NCI-H524 treated with DMSO at 0.1 percent for 48 hours (cell line): Measurements from ENCODE around the gene TMEM178B.
"Not testable (repeated sequence)": the region's sequence is repeated elsewhere in the genome, so short reads cannot be mapped to it uniquely, and the experiment has no call there.

Source experiments
- DNase-seq: peaks from one replicate; lab custom pipeline; 2025; lab: John Stamatoyannopoulos, UW

TMEM178B gene

DNA sequence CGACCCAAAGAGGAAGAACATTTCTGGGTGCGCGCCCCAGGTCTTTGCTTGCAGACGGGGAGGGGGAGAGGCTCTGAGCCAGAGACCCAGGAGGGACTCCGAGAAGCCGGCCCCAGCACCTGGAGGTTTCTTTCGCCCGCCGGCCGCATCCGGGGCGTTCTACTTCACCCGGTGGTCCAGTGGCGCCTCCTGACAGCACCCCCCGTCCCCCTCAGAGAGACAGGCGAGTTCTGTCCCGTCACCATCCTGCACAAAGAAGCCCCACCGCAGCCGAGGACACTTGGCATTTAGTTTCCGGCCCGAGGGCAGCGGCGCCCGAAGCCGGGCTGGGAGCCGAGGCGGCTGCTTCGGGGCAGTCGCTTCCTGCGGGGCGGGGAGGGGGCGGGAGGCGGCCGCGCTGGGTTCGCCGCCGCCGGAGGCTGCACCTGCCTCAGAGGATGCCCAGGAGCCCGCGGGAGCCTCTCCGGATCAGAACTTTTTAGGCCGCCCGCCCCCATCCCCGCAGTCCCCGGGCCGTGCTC lies at the start of gene TMEM178B:
Gene TMEM178B, plus strand, starts transcription at position 424 of the 521 bp plus-strand sequence.
- no peak for DNase-seq

DNA sequence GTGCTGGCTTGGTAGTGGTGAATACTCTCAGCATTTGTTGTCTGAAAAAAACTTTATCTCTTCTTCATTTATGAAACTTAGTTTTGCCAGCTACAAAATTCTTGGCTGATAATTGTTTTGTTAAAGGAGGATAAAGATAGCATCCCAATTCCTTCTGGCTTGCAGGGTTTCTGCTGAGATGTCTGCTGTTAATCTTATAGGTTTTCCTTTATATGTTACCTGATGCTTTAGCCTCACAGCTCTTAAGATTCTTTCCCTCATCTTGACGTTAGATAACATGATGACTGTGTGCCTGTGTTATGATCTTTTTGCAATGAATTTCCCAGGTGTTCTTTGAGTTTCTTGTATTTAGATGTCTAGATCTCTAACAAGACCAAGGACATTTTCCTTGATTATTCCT lies 49.2 kb upstream of the TMEM178B start:
- no peak for DNase-seq

DNA sequence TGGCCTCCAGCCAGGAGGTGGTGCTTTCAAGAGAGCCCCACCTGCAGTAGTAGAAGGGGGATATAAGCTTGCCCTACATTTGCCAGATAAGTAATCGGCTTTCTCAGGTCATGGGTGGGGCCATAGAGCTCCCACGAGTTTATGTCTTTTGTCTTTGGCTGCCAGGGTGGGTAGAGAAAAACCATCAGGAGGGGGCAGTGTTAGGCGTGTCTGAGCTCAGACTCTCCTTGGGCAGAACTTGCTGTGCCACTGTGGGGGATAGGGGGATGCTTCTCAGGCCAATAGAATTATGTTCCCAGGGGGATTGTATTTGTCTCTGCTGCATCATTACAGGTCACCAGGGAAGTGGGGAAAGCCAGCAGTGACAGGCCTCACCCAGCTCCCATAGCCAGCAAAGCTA lies 46.8 kb upstream of the TMEM178B start:
- no peak for DNase-seq

DNA sequence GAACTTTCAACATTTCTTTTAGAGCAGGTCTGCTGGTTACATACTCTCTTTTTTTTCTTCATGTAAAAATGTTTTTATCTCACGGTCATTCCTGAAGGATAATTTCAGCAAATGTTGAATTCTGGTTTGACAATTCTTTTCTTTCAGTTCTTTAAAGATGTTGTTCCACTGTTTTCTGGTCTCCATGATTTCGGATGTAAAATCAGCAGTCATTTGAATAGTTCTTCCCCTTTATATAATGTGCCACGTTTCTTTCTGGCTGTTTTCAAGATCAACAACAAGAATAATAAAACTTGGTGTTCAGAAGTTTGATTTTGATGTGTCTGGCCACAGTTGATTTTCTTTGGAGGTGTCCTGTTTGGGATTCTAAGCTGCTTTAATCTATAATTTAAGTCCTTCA lies 45.1 kb upstream of the TMEM178B start:
- DNase-seq = no peak

DNA sequence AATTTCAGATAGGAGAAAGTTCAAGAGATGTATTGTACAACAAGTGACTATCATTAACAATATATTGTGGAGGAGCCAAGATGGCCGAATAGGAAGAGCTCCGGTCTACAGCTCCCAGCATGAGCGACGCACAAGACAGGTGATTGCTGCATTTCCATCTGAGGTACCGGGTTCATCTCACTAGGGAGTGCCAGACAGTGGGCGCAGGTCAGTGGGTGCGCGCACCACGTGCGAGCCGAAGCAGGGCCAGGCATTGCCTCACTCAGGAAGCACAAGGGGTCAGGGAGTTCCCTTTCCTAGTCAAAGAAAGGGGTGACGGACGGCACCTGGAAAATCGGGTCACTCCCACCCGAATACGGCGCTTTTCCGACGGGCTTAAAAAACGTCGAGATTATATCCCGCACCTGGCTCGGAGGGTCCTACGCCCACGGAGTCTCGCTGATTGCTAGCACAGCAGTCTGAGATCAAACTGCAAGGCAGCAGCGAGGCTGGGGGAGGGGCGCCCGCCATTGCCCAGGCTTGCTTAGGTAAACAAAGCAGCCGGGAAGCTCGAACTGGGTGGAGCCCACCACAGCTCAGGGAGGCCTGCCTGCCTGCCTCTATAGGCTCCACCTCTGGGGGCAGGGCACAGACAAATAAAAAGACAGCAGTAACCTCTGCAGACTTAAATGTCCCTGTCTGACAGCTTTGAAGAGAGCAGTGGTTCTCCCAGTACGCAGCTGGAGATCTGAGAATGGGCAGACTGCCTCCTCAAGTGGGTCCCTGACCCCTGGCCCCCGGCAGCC lies 41.1 kb upstream of the TMEM178B start:
- DNase-seq = not testable (repeated sequence)

DNA sequence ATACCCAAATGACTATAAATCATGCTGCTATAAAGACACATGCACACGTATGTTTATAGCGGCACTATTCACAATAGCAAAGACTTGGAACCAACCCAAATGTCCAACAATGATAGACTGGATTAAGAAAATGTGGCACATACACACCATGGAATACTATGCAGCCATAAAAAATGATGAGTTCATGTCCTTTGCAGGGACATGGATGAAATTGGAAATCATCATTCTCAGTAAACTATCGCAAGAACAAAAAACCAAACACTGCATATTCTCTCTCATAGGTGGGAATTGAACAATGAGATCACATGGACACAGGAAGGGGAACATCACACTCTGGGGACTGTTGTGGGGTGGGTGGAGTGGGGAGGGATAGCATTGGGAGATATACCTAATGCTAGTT lies 35.8 kb upstream of the TMEM178B start:
- DNase-seq = not testable (repeated sequence)

DNA sequence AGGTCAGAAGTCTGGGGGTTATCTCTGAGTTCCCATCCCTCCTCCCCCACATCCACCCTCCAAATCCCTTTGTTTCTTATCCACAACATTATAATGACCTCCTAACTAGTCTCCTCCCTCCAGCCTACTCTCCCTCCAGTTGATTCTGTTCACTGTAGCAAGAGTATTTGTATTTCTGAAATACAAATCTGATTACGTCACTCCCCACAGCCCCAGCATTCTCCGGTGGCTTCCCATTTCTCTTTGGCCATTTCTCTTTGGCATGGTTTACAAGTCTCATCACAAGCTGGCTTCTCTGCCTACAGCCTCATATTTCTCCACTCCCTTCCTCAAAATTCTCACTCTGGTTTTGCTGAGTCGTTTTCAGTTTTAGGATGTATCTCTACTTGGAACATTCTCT lies 34.5 kb upstream of the TMEM178B start:
- DNase-seq = no peak

DNA sequence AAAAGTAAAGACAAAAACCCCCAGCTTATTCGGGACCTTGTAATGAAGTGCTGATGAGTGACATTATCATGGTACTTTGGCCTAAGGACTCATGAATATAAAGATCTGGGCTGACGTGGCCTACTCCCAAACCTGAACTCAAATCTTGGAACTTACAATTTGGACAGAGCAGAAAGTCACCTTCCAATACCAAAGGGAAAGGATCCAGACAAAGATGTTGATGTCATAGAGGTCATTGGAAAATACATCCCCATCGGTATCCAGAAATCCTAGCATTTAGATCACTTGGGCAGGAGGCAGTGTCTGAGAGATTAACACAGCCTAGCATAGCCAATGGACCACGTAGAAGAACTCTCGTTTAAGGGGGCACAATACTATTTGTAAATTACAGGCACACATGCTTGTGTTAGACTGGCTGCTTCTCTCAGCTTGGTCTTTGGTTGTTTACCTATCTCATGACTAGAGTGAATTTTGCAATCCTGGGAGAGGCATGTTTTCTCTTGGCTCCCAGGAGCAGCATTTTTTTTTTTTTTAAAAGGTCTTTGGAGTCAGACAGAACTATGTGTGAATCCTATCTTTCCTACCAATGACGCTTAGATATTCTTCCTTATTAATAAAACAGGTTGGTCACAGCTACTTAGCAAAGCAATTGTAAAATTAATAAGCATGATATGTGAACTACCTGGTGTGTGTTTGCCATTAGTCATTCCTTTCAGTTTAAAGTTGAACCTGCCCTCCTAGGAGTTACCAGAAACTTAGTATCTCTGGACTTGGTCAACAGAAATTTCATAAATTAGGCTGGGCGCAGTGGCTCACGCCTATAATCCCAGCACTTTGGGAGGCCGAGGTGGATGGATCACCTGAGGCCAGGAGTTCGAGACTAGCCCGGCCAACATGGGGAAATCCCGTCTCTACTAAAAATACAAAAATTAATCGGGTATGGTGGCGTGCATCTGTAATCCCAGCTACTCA lies 31.4 kb upstream of the TMEM178B start:
- DNase-seq = no peak

DNA sequence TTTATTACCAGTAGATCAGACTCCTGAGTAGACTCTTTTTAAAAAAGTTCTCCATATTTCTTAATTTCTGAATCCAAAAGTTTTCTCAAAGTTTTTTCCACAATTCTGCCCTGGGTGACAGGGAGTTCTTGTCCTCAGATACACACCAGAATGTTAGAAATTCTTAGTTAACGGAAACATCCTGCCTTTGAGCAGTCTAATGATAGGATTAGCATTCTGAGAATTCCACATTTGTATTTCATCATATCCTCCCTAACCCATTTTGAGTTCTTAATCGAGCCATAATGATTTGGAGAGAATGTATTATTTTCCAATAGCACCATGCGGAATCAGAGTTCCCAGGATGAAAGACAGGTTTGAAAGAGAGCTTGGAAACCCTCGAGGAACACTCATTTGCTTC lies 30.2 kb upstream of the TMEM178B start:
- DNase-seq = no peak

DNA sequence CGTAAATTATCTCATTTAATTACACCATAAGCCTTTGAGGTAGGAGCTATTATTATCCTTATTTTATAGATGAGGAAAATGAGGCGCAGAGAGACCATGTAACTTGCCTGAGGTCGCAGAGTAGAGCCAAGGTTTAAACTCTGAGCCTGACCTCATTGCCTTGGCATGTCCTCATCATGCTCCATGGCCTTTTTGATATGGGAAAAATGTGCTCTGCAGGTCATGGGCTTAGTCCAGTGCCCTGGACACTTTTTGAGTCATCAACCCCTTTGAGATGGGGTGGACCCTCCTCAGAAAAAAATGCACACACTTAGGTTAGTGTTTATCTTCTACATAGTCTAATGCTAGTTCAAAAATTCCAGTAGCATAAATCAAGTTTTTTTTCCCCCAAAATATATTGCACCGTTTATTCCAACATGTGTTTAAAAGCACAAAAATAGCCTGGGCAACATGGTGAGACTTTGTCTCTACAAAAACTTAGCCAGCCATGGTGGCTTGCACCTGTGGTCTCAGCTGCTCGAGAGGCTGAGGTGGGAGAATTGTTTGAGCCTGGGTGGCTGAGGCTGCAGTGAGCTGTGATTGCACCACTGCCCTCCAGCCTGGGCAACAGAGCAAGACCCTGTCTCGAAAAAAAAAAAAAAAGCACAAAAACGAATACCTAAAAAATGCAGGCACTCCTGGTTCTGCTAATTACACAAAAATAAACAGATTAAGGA lies 28.6 kb upstream of the TMEM178B start:
- no peak for DNase-seq

DNA sequence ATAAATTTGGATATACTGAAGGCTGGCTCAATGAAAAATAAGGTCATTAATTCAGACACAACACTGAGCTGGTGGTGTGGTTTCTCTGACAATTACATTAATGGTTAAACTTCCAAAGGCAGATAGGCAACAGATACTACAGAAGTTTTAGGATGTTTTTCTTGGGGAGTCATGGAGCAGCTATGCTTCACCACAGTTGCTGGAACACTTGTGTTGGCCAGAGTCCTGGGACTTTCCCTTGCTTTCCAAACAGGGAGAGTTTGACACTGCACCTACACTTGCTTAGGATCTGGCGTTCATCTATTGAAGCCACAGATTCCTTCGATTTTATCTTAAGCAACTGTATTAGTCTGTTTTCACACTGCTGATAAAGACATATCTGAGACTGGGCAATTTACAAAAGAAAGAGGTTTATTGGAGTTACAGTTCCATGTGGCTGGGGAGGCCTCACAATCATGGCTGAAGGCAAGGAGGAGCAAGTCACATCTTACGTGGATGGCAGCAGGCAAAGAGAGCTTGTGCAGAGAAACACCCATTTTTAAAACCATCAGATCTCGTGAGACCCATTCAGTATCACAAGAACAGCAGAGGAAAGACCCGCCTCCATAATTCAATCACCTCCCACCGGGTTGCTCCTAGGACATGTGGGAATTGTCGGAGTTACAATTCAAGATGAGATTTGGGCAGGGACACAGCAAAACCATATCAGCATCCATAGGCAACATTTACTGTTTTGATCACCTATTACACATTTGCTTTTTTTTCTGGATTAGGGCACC lies 27.8 kb upstream of the TMEM178B start:
- DNase-seq = no peak

DNA sequence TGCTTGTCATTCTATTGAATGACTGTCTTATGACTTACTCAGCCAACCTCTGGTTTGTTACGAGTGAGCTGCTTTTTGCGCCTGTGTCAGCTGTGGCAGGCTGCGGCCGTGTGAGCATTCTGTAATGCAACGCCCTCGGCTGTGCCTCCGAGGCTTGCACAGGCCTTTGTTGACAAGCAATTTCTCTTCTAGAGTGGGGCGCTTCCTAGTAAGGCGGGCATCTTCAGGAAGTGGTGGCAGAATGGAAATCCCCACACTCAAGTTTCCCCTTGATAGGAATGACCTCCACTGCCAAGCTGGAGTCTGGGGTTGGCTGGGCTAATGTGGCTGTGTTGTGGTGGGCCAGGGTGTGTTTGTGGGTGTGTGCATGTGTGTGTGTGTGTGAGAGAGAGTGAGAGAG lies 20.2 kb upstream of the TMEM178B start:
- DNase-seq = no peak

DNA sequence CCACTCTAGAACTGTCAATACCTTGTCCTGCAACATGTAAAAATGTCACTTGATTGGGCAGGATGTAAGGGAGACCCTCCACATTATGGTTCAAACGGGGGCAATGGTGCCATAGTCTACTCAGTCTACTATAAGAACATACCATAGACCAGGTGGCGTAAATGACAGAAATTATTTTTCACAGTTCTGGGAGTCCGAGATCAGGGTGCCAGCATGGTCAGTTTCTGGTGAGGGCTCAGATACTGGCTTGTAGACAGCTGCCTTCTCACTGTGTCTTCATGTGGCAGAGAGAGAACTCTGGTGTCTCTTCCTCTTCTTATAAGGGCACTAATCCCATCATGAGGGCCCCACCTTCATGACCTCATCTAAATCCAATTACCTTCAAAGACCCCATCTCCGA lies 18.7 kb upstream of the TMEM178B start:
- DNase-seq = no peak

DNA sequence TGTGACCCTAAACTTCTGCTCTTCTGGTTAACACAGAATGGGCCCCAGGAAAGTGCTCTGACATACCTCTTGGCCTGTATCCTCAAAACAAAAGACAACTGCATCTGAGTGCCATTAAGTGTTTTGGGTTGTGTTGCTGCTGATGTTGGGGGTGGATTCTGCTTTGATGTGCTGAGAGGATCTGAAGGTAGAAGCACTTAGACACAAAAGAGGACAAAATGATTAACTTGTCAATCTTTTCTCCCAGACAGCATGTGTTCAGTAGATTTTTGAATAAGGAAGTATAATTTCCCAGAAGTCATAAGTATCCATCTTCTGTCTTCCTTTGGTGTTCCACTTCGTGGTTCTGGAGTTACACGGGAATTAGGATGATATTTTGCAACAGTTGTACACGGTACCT lies 16.1 kb upstream of the TMEM178B start:
- DNase-seq = no peak

DNA sequence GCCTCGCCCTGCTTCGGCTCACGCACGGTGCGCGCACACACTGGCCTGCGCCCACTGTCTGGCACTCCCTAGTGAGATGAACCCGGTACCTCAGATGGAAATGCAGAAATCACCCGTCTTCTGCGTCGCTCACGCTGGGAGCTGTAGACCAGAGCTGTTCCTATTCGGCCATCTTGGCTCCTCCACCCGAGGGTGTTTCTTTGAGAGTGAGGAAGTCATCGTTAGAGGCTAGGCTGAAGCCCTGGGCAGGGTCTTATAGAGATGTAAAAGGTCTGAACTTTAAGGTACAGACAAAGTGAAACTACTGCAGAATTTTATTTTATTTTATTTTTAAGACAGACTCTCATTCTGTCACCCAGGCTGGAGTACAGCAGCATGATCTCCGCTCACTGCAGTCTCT lies 6.0 kb upstream of the TMEM178B start:
- DNase-seq = not testable (repeated sequence)

DNA sequence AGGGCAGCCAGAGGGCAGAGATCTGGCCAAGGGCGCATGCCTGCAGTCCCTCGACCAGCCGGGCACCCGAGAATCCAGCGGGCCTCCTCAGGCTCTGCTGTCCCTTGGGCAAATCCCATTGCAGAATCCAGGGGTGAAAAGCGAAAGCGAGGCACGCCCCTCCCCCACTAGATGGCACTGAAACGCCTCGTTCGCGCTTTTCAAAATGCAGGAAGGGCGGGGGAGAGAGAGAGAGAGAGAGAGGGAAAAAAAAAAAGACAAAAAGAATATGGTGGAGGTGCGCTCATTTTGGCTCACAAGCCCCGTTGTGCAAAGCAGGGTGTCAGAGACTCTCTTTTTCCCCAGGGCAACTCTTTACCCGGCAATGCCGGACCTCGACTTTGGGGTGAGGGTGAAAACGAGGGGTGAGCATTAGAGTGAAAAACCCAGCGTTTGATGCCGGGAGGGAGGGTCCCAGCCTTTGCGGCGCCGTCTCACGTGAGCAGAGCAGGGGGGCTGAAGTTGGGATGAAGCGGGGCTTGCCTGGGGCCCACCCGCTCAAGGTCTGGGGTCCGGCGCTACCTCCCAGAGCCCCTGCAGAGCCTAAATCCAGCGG lies 2.5 kb upstream of the TMEM178B start:
- DNase-seq = peak; percentile 35

DNA sequence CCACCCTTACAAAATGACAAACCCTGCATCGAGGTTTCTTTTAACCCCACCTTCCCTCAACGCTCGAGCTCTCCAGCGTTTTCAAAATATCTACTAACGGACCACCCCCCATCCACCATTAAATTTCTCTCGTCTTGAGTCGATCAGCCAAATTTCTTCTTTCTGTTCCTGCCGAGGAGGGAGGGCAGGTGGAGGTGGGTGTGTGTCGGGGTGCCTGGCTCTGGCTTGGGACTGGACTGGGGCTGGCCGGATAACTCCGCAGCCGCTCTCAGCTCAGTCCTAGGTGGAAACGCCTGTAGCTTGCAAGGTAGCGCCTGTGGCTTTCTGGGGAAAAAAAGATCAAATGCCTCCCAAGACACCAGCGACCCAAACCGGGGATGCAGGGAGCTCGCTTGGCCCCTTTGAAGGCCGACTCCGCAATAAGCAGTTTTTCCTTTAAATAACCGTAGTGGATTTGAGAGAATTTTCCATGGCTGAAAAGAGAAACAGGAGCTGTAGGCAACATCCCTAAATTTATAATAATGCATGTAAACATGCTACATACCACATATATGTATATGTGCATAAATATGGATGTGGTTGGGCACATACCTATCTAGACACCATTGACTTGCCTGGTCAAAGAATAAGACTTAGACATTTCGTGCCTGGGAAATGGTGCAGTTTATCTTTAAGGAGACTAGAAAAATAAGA lies 1.9 kb upstream of the TMEM178B start:
- peak; percentile 40 for DNase-seq

DNA sequence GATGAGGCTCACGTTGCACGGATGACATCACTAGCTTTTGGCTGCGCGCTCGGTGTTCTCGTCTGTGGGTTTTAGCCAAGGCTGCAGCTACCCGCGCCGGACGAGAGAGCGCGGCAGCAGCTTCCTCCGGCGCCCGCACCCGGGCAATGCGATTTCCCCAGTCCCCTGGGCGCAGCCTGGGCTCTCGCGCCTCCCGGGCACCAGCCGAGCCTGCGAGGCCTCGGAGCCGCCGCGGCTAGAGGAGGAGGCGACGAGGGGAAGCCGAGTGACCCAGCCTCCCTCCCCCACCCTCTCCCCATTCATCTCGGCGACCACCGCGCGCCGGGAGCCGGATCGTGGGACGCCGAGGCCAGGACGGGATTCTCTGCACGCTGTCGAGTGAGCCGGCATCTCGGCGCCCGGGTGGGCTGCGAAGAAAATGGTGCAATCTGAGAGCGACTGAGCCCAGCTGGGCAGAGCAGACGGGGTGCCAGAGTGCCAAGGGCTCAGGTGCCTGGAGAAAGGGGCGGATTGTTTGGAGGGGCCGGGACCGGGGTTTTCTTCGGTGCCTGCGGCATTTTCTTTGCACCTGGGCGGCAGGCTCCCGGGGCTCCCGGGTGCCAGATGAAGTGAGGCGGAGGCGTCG lies 1.2 kb upstream of the TMEM178B start:
- DNase-seq = no peak

DNA sequence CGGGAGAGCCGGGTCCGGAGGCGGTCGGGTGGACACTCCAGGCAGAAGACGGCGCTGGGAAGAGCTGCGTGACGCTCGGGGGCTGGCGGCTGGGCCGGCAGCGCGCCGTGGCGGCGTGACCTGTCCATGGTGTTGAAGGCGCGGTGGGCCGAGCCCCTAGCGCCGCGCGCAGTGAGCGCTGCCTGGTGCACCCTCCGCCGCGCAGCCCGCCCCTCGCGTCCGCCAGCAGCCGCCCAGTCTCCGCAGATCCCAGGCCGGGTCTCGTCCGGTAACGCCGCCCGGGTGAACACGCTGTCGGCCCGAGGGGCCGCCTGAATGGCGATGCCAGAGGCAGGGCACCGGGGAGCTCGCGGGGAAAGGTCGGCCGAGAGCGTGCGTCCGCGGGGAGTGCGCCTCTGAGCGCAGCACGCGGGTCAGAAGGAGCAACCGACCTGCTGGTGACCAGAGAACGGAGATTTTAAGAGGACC lies 657 bp upstream of the TMEM178B start:
- no peak for DNase-seq
